ENCODE measurements around the gene GAB4.
"Not testable (repeated sequence)": the region's sequence is repeated elsewhere in the genome, so short reads cannot be mapped to it uniquely, and the experiment has no call there.

GRCh38 chr22:17024380-17024779 lies 16.4 kb upstream of the GAB4 start:
- not testable (repeated sequence) for TF ChIP-seq CTCF (IDR thresholded peaks at IDR 0.05; ENCODE audit: low read depth, low read length); POLR2A (IDR thresholded peaks at IDR 0.05; ENCODE audit: extremely low read depth, insufficient read length)
